Daoy (cell line): ENCODE measurements around the gene PYGM. TPM values are rescaled to one million over a fixed set of nuclear protein-coding genes. Genes with fewer than 3 reads are reported as not detected.

Experiments used
- DNase-seq: peaks from one replicate; pipeline ENCODE4 v3.0.0-alpha.2; 2015; ENCODE audit warnings: low read depth
- total RNA-seq: library from RNA; depleted of rRNA; stranded (reverse); fragments of >200 nt; shearing (Covaris generic); gene quantifications from 2 replicates; pipeline ENCODE4 v1.2.3, GENCODE V29; 2014; rRNA removed

The PYGM gene
- total RNA-seq: not detected in 2 replicates

DNA sequence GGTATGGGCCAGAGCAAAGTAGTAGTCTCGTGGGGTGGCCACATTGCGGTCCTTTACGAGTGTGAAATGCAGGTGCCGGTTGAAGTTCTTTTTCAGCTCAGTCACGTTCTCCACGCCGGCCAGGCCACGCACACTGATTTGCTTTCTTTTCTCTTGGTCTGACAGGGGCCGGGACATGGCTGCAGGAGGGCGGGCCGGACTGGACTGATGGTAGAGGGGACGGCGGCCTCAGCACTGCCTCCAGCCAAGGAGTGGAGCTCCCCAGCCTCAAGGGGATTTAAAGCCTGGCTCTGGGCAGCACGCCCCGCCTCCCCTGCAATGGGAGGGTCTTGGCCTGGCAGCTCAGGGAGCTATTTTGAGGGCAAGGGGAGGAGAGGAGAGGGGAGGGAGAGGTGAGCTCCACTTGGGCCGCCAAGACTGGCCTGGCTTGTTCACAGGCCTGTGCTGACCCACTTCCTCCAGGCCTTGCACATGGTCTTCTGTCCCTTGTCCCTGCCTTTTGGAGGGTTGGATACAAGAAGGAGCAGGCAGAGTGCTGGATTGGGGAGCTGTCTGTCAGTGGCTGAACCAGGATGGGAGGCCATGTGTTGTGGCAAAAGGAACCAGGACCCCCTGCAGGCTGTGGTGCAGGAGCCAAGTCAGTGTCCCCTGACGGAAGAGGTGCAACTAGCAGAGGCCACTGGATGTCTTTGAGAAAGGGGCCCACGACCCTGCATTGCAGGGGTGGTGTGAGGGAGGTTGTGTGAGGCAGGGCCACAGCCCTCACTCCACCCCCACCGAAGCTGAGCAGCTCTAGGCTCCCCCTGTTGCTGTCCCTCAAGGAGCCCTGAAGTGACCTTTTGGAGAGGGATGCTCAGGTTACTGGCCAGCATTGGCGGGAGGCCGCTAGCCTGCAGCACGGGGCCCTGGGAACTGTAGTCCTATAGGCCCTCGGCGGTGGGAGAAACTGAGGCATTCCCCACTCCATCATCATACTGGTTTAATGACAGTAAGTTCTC lies at the start of gene PYGM:
Gene PYGM (minus strand): TSS at position 253 of the 998 bp plus-strand sequence. CDS start 76 bp downstream, at position 177.
- no peak for DNase-seq

- DNase-seq: no peak
These were observed 45.7 kb upstream of the PYGM start for GRCh38 chr11:64805481-64805880.

DNA sequence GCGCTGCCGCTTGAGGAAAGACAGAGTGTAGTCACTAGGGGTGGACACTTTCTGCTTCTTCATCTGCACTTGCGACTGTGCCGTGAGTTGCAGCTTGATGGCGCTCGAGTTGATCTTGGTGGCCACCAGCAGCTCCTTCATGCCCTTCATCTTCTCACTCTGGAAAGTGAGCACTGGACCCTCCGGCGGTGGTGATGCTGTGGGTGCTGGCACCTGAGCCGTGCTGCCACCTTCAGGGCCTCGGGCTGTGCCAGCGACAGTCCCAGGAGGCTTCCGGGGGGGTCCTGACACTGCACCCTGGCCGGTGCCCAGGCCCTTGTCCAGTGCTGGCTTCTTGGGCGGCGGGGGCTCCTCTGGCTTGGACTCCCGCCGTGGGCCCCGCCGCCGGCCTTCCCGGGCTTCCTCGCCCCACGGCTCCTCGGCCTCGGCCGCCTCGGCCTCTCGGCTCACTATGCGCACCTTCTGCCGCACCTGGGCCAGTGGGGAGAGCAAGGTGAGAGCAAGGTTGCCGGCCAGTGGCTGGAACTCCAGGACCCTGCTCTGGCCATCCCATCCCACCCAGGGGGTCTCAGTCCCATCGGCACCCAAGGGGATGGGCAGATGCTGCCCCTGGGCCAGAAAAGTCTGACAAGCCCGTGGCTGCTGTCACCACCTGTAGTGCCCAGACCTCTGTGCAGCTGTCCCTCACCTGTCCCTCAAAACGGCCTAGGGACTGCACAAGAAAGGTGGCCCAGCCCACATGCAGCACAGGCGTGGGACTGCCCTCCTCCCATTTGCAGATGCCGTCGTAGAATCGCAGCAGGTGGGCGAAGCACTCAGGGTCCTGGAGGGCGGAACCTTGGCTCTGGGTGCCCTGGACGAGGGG lies 44.8 kb upstream of the PYGM start:
- no peak for DNase-seq

GRCh38 chr11:64803846-64804345 lies 44.1 kb upstream of the PYGM start:
- DNase-seq: peak; percentile 35

DNA sequence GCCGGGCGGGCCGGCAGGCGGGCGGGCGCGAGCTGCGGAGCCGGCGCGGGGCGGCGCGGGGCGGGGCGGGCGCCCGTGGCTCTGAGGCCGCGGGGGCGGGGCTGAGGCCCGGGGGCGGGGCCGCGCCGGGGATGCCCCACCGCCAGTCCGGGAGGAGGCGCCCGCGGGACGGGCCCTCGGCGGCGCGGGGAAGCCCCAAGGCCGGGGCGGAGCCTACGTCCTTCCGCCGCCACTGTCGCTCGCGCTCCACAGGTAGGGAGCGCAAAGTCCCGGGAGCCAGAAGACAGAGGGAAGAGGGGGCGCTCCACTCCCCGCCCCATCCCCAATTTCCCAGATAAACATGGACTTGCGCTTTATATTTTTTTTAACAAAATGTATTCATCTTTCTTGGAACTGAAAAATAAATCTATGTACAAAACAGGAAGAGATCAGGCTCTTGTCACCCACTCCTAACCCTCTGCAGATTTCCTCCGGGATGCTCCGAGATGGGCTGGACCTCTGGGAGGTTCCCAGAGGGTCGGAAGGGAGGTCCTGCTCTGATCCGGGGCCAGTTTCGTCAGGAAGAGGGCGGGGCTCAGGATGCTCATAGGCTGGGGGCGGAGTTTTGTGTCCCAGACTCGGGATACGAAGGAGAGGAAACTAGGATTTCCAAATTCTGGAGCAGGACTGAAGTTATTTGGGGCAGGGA lies 43.5 kb upstream of the PYGM start, which contains the start of gene MAP4K2:
Gene MAP4K2 (minus strand): TSS at position 57 of the 688 bp plus-strand sequence. CDS start 65 bp downstream, outside the sequence.
- peak; percentile 88 for DNase-seq

DNA sequence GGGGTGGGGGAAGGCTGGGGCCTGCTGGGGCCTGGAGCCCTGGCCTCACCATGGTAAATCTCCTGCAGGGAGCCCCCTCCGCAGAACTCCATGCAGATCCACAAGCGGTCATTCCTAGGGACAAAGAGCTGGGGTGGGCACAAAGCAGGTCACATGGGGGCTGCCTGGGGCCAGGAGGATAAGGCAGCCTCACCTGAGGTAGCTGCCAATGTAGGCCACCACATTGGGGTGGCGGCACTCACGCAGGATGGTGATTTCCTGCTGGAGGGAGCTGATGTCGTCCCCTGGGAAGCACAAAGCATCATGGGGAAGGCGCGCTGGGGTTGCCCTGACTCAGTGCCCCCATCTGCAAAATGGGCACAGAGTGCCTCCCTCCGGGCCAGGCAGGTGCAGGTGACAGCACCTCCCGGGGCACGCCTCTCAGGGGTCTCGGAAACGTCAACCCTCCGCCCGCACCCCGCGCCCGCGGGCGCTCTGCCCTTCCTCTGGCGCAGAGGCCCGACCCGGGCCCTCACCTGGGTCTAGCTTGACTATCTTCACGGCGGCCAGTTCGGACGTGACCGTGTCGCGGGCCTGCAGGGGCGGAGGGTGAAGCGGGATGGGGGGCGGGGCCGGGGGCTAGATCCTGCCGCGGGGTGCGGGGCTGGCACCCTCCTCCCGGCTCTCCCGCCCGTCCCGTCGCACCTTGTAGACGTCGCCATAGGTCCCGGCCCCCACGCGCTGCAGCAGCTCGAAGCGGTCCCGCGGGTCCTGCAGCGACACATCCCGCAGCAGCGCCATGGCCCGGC lies 42.8 kb upstream of the PYGM start:
- no peak for DNase-seq

- DNase-seq: no peak
These were observed 42.0 kb upstream of the PYGM start for GRCh38 chr11:64801561-64802369.

GRCh38 chr11:64801158-64801464 lies 41.3 kb upstream of the PYGM start:
- DNase-seq: no peak

GRCh38 chr11:64800303-64801157 lies 40.8 kb upstream of the PYGM start:
- no peak for DNase-seq

DNA sequence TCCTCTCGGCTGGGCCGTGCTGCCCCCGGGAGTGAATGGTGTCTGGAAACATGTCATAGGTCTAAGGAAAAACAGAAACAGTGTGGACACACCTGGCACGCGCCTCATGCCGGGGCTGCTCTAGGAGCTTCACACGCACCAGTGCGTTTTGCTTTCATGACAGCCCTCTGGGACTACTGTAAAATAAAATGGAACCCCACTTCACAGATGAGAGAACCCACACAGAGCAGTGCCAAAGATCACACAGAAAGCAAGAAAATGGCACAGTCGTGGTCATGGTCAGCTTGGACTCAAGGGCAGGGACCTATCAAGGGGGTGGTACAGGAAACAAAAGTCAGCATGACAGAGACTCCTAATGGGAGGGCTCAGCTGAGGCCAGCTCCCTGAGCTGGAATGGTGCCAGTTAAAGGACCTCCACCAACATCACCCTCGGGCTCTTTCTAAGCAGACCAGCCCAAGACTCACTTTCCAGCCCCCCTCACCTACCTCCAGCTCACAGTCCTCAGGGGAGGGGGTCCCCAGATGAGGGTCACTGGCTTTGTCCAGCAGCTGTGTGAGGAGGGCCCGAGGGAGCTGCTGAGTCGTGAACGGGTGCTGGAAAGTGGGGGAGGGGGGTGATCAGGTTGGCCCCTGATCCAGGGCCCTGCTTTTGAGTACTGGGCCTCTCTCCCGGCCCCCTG lies 40.0 kb upstream of the PYGM start:
- DNase-seq: no peak

DNA sequence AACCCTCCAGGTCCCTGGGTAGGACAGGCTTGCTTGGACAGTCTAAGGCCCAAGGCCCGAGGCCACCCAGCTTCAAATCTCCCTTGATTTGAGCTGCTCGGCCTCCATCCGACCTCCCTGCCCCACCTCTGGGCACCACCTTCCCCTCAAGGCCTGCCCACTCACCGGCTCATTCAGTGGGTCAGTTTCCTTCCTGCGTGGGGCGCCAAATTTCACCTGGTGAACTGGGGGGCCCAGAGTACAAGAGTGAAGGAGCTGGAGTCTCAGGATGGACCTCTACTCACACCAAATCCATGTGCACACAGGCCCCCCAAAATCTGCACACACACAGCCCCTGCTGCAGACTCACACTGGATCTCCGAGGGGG lies 39.5 kb upstream of the PYGM start:
- DNase-seq: no peak

- no peak for DNase-seq
These were observed 37.2 kb upstream of the PYGM start for GRCh38 chr11:64796757-64797541.

- no peak for DNase-seq
These were observed 36.4 kb upstream of the PYGM start for GRCh38 chr11:64796047-64796756.

DNA sequence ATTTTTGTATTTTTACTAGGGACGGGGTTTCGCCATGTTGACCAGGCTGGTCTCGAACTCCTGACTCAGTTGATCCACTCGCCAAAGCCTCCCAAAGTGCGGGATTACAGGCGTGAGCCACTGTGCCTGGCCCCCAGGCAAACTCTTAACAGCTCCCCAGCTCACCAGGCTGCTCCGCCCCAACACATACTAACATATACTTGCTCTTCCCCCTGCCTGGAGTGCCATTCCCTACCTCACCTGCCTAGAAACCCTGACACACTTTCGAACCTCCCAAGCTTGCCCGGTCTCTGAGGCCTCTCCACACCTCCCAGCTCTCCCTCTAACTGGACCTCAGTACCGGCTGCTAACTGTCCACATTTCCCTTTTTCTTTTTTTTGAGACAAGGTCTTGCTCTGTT lies 34.8 kb upstream of the PYGM start:
- no peak for DNase-seq

- no peak for DNase-seq
These were observed 33.7 kb upstream of the PYGM start for GRCh38 chr11:64793271-64794160.

DNA sequence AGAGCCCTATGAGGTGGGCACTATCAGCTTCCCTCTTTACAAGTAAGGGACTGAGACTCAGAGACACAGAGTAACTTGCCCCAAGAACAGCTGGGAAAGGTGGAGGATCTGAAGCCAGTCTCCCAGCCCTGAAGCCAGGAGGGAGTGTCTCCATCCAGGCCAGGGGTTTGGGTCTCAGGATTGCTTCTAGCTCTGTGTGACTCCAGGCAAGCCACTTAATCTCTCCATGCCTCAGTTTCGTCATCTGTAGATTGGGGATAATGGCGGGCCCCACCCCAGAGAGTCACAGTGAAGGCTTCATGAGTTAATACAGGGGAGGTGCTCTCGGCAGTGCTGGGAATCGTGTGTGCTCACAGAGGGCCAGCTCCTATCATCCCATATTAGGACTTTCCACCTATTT lies 32.7 kb upstream of the PYGM start:
- DNase-seq: no peak
